ENCODE data around the gene BCL2.

The BCL2 gene

DNA sequence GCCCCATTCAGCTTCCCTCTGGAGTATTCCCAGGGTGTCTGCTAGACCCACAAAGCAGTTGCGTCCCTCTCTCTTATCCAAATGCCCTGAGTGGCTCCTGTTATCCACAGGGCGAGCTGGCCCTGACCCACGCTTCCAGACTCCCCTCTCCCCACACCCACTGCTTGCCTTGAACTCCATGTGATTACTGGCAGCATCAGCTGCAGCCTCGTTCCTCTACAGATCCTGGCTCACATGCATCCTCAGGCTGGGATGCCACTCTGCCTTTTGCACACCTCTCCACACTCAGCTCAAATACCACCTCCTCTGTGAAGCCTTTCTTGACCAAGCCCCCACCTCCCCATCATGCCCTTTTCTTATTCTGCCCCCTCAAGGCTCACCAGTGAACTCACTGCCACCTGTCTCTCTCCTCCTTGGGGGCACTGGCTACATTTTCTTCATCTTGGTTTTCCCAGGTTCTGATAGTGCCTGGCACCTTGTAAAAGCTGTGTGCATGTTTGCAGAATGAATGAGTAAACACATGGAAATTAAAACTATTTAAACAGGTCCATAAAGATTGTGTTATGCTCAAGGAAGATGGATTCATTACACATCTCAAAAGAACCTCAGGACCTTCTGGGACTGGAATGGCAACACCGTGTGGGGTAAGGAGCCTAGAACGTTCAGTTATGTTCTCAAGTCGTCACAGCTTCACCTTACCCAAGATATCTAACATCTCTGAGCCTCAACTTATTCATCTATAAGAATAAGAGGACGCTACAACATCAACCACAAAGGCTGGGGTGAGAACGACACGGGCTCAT is 165.0 kb downstream of the BCL2 start:
- no peak for FAIRE-seq

- FAIRE-seq, result no peak
Observed at GRCh38 chr18:63152791-63153190, 166.8 kb downstream of the BCL2 start.

DNA sequence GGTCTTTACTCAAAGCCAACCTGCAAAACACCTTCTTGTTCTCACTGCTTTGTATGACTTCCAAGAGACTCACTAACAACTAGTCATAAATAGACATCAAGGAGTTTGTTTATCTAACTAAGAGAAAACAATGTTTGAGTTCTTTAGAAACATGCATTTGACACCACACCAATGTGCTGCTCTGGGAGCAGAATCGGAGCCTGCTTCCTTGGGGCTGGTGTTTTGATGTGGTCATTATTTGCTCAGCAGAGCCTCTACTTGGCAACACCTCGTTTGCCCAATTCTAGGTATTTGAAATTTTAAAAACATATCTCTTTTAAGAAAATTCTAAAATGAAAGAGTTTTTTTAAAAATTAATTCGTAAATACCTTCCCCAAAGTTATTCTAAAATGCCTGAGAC is 167.5 kb downstream of the BCL2 start:
- no peak for FAIRE-seq

- no peak for FAIRE-seq
Observed at GRCh38 chr18:63151539-63151938, 168.0 kb downstream of the BCL2 start.

DNA sequence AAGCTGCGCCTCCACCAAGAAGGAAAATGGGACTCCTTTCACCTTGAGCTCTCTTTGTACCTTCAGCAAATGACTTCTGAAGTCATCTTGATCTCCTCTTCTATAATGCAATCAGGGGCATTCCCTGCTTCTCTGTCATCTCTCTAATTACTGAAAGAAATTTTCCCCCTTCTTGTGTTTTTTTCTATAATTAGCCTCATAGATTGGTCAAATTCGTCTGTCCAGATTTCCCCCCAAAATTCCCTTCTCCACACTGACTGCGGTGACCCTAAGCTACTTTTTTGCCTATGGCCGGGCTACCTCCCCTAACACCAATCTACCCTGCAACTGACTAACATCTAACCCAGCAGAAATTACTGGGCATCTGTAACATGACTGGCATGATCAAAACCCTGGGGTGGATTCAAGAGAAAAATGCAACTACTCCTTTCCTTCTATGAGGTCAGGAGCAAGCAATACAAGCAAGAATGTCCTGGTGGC is 168.6 kb downstream of the BCL2 start:
- no peak for FAIRE-seq

DNA sequence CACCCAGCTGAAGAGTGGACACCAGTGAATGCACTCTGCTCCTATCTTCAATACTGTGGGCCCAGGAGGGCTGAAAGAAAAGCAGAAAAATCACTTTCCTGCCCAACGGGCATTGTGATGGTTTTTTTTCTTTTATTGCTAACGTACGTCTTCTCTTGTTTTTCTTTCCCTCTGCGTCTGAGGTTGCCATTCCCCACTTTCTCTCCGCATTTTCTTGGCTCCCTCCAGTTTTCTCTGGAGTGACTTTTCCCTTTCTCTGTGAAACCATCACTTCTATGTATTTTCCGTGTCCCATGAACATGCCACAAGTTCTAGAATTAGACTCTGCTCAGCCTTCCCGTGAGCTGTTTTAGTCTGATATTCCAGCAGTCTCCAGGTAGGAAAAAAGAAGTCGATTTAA is 169.2 kb downstream of the BCL2 start:
- no peak for FAIRE-seq

GRCh38 chr18:63149302-63149587 is 170.3 kb downstream of the BCL2 start:
- no peak for FAIRE-seq

- FAIRE-seq, result no peak
Observed at GRCh38 chr18:63148449-63149301, 170.9 kb downstream of the BCL2 start.

DNA sequence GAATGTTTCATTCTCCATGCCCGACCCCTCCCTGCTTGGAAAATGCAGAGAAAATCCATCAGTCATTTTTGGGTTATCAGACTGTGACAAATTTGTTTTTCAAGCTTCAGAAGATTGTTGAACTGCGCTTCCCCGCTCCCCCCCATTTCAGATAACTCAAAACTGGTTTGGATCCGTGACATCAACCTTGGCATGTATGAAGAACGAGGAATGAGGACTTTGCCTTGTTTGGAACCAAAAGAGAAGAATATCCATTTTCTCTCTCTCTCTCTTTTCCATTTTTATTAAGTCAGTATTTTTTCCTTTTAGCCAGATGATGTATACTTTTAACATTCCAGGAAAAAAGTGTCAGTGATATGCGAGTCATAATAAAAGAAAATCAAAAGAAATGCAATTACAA is 171.6 kb downstream of the BCL2 start:
- FAIRE-seq, result no peak

GRCh38 chr18:63146828-63147409 is 172.7 kb downstream of the BCL2 start:
- no peak for FAIRE-seq

- no peak for FAIRE-seq
Observed at GRCh38 chr18:63145851-63146555, 173.6 kb downstream of the BCL2 start.

DNA sequence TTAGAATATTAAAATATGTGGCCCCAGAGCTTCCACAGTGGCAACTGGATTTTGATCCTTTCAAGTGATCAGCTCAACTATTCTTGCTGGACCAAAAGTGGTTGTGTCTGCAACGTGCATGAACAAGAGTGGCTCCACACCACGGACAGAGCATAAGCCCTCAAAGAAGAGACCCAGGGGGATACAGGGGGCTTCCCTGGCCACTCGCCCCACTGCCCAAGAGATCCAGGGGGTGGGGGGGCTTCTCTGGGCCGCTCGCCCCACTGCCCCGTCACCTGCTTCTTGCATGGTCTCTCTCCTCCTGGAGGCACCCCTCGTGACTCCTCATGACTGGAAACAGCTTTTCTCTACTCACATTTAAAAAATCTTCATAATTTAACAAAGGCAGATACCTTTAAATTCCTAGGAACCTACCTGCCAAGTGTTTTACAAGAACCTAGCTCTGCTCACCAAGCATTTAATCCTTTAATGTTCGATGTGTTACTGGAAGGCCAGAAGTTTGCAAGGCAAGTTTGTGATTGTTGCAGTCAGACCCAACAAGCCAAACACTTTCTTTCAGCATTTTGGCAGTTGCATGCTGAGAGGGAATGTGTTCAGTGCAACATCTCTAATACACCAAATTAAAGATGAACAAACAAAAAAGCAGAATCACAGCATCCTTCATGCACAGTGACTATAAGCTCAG is 174.3 kb downstream of the BCL2 start:
- no peak for FAIRE-seq

- no peak for FAIRE-seq
Observed at GRCh38 chr18:63144748-63145147, 174.8 kb downstream of the BCL2 start.

DNA sequence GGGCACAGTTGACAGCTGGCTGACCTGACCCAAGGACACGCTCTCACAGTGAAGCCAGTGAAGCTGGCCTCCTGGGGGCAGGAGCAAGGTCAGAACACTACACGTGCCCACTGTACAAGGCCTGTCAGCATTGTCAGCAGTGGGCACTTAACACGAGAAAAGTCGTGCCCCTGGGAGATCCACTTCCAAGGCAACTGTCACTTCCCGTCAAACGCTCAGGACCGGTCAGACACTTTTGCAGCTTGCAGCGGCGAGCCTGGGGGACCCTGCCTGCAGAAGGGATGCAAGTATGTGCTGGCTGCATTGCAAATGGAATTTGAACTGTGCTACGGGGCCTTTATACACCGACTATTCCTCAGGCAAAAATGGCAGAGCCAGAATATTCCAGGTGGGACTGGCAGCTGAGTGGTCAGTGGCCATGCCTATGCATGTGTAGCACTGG is 176.2 kb downstream of the BCL2 start:
- FAIRE-seq, result no peak

GRCh38 chr18:63142594-63143225 is 176.9 kb downstream of the BCL2 start:
- no peak for FAIRE-seq

GRCh38 chr18:63141778-63142176 is 177.8 kb downstream of the BCL2 start:
- no peak for FAIRE-seq

- no peak for FAIRE-seq
Observed at GRCh38 chr18:63140997-63141777, 178.4 kb downstream of the BCL2 start.

DNA sequence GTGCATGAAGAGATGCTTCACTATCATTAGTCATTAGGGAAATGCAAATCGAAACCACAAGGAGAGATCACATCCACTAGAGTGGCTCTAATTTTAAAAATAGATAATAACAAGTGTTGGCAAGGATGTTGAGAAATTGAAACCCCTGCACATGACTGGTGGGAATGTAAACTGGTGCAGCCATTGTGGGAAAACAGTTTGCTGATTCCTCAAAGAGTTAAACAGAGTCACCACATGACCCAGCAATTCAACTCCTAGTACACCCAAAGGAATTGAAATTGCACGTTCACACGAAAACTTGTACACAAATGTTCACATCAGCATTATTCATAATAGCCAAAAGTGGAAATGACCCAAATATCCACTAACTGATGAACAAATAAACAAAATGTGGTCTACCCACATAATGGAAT is 179.5 kb downstream of the BCL2 start:
- FAIRE-seq, result no peak

DNA sequence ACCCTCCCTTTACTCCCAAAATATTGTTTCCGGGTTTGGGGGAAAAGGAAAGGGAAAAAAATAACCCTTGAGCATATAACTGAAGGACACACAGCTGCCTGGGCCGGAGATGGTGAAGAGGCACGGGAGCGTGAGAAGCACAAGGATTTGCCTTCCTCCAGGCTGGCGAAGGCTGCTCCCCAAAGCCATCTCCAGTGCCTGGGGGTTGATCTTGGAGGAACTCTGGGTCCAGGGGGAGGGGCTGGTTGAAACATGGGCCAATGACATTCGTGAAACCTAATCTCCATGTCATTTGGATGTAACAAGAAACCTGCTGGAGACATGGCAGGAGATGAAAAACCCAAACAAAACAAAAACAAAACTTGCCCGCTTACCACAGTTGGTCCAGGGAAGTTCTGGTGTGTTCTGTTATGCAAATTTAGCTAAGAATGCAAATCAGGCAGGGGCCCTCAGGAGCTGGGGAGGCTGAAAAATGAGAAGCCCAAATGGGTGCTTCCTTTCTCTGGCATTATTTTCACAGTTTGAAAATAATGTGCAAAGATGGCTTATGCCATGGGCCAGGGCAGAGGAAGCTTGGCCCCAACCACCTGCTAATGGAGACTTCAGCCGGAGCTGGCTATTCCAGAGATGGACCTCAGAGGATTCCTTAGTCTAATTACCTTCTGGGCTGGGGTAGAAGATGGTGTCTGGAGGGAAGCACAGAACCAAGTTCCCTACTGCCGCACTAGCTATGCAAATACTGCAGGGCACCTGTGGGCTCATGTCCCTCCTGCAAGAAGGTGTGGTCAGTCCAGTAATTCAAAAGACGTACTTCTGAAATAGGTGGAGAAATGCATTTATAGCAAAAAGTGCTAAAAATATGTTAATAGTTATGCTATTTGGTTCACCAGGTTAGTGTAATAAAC is 180.9 kb downstream of the BCL2 start:
- no peak for FAIRE-seq

- FAIRE-seq, result no peak
Observed at GRCh38 chr18:63137999-63138435, 181.6 kb downstream of the BCL2 start.
